ENCODE data around the gene OGFR.

The OGFR gene

DNA sequence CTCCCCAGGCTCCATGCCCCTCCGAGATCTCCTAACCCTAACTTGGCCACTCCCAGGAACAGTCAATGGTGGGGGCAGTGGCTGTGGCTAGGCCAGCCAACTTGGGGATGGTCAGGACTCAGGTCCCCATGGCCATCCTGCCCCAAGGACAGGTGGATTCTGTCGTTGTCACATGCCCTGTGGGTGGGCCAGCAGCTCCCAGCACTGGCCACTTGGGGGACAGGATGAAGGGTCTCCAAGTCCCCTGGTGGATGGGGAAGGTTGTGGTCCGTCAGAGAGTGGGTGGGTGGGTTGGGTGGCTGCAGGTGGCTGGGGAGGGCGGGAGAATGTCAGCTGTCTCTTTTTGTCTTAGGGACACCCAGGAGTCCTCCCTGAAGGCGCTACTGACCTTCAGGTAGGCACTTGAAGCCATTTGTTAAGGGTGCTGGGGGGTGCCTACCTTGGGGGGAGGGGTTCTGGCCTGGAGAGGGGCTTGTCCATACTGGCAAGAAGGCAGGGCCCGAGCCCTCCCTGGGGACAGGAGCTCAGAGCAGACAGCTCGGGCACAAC lies 17.7 kb downstream of the OGFR start:
- Histone ChIP-seq H2AFZ (ENCODE audit: low read length, unreplicated experiment) (no peak overlapping the region), H3K36me3 (ENCODE audit: insufficient read depth, low read length) (no peaks in the 10 kb centered on the region), H3K4me1 (ENCODE audit: control insufficient read depth, insufficient read depth, low read length, unreplicated experiment) (peaks cover 32% of the 10 kb centered on the region), H3K79me2 (ENCODE audit: control insufficient read depth, insufficient read depth, low read length, unreplicated experiment) (no peaks in the 10 kb centered on the region), H3K27ac (ENCODE audit: low read depth, low read length) (no peak overlapping the region), H3K4me3 (ENCODE audit: low read depth, low read length) (no peak overlapping the region), H3K27me3 (ENCODE audit: insufficient read depth, low read length) (peaks cover 4% of the 10 kb centered on the region; the same call in 1 of the 2 replicates)

- Histone ChIP-seq H3K27me3 (ENCODE audit: insufficient read depth, low read length) (no peaks in the 10 kb centered on the region), H3K79me2 (ENCODE audit: control insufficient read depth, insufficient read depth, low read length, unreplicated experiment) (no peaks in the 10 kb centered on the region), H3K36me3 (ENCODE audit: insufficient read depth, low read length) (no peaks in the 10 kb centered on the region), H3K27ac (ENCODE audit: low read depth, low read length) (no peak overlapping the region), H3K4me3 (ENCODE audit: low read depth, low read length) (no peak overlapping the region), H2AFZ (ENCODE audit: low read length, unreplicated experiment) (no peak overlapping the region), H3K4me1 (ENCODE audit: control insufficient read depth, insufficient read depth, low read length, unreplicated experiment) (peaks cover 32% of the 10 kb centered on the region)
Observed at GRCh38 chr20:62822788-62823651, 18.4 kb downstream of the OGFR start.

DNA sequence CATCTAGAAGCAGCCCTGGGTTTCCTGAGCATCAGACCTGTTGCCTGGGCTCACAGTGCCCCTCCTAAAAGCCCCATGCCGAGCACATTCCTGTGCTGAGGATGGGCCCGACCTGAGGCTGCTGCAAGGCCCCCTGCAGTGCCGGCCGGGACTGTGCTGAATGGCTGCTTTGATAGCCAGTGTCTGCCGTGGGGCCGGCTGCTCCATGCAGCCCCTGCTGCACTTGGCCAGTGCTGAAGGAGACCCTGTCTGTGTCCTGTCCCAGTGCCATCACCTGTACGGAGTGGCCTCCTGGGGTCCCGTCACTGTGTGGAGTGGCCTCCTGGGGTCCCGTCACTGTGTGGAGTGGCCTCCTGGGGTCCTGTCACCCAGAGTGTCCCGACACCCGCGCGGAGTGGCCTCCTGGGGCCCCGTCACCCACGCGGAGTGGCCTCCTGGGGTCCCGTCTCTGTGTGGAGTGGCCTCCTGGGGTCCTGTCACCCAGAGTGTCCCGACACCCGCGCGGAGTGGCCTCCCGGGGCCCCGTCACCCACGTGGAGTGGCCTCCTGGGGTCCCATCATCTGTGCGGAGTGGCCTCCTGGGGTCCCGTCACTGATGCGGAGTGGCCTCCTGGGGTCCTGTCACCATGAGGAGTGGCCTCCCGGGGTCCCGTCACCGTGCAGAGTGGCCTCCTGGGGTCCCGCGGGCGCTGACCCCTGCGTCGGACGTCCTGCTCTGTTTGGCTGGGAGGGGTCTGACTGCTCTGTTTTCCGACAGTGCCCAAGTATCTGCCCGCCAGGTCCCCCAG lies 19.2 kb downstream of the OGFR start:
- H3K79me2 ChIP-seq (ENCODE audit: control insufficient read depth, insufficient read depth, low read length, unreplicated experiment), result no peaks in the 10 kb centered on the region
- no peak overlapping the region for H2AFZ ChIP-seq (ENCODE audit: low read length, unreplicated experiment)
- no peaks in the 10 kb centered on the region for H3K36me3 ChIP-seq (ENCODE audit: insufficient read depth, low read length)
- H3K4me3 ChIP-seq (ENCODE audit: low read depth, low read length), result peak overlapping the region; percentile 69
- no peaks in the 10 kb centered on the region for H3K27me3 ChIP-seq (ENCODE audit: insufficient read depth, low read length)
- H3K27ac ChIP-seq (ENCODE audit: low read depth, low read length), result no peak overlapping the region
- H3K4me1 ChIP-seq (ENCODE audit: control insufficient read depth, insufficient read depth, low read length, unreplicated experiment), result peaks cover 24% of the 10 kb centered on the region

DNA sequence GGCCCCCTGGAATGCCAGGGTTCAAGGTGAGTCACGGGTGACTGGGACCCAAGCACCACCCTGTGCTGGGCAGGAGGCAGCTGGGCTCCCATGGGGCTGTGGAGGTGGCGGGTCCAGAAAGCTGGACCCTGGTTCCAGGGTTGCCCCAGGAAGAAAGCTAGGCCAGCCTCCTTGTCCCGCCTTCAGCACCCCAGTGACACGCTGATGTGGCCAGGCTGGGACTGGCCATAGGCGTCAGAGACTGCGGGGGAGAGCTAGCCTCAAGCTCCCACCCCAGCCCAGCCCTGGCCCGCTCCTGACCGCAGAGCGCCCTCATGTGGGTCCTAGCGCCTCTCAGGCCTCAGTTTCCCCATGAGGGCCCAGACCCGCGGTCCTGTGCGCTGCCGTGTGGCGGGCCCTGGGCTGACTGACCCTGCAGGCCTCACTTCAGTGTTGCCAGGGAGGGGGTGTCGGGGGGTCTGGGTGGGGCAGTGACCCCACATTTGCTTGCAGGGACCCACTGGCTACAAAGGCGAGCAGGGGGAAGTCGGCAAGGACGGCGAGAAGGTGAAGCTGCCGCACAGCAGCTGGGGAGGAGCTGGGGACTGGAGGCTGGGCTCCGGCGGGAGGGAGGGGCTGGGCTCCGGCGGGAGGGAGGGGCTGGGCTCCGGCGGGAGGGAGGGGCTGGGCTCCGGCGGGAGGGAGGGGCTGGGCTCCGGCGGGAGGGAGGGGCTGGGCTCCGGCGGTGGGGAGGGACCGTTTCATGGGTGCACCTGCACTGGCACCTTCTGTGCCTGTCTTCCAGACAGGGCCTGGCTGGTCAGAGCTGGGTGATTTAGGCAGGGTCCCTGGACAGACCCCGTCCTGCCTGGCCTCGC lies 20.1 kb downstream of the OGFR start:
- Histone ChIP-seq H2AFZ (ENCODE audit: low read length, unreplicated experiment) (peak overlapping the region; percentile 94), H3K4me3 (ENCODE audit: low read depth, low read length) (peak overlapping the region; percentile 69), H3K4me1 (ENCODE audit: control insufficient read depth, insufficient read depth, low read length, unreplicated experiment) (peaks cover 16% of the 10 kb centered on the region)

DNA sequence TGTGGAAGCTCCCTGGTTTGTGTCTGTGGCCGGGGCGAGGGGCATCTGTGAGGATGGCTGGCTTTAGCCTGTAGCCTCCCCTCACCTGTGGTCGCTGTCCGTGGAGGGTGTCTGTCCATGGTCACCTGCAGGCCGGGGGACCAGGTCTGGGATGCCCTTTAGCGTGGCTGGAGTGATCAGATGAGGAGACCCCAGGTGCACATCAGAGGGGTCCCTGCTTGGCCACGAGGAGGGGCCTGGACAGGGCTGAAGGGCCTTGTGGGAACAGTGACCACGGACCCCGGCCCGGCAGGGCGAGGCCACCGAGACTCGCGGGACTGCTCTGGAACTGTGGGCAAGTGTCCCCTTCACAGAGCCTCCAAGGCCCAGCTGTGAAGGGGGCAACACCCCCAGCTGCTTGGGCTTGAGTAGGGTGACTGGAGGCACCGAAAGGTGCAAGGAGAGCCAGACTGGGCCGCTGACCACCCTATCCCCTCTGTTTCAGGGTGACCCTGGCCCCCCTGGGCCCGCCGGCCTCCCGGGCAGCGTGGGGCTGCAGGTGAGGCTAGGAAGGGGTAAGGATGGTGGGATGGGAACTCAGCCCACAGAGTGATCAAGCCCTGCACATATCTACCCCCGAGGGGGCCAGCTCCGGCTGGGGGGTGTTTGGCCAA lies 20.8 kb downstream of the OGFR start:
- Histone ChIP-seq H2AFZ (ENCODE audit: low read length, unreplicated experiment) (no peak overlapping the region), H3K4me1 (ENCODE audit: control insufficient read depth, insufficient read depth, low read length, unreplicated experiment) (peaks cover 9% of the 10 kb centered on the region), H3K79me2 (ENCODE audit: control insufficient read depth, insufficient read depth, low read length, unreplicated experiment) (no peaks in the 10 kb centered on the region), H3K27ac (ENCODE audit: low read depth, low read length) (no peak overlapping the region), H3K27me3 (ENCODE audit: insufficient read depth, low read length) (no peaks in the 10 kb centered on the region), H3K36me3 (ENCODE audit: insufficient read depth, low read length) (no peaks in the 10 kb centered on the region), H3K4me3 (ENCODE audit: low read depth, low read length) (no peak overlapping the region)

More for the DNA sequence above, 20.1 kb downstream of the OGFR start:
- Histone ChIP-seq H3K27ac (ENCODE audit: low read depth, low read length) (no peak overlapping the region), H3K27me3 (ENCODE audit: insufficient read depth, low read length) (no peaks in the 10 kb centered on the region), H3K79me2 (ENCODE audit: control insufficient read depth, insufficient read depth, low read length, unreplicated experiment) (no peaks in the 10 kb centered on the region), H3K36me3 (ENCODE audit: insufficient read depth, low read length) (no peaks in the 10 kb centered on the region)

- H3K27ac ChIP-seq (ENCODE audit: low read depth, low read length), result no peak overlapping the region
- no peaks in the 10 kb centered on the region for H3K79me2 ChIP-seq (ENCODE audit: control insufficient read depth, insufficient read depth, low read length, unreplicated experiment)
- H3K36me3 ChIP-seq (ENCODE audit: insufficient read depth, low read length), result no peaks in the 10 kb centered on the region
- H3K4me3 ChIP-seq (ENCODE audit: low read depth, low read length), result no peak overlapping the region
- H3K27me3 ChIP-seq (ENCODE audit: insufficient read depth, low read length), result no peaks in the 10 kb centered on the region
- peaks cover 8% of the 10 kb centered on the region for H3K4me1 ChIP-seq (ENCODE audit: control insufficient read depth, insufficient read depth, low read length, unreplicated experiment)
- H2AFZ ChIP-seq (ENCODE audit: low read length, unreplicated experiment), result no peak overlapping the region
Observed at GRCh38 chr20:62825986-62826645, 21.5 kb downstream of the OGFR start.

DNA sequence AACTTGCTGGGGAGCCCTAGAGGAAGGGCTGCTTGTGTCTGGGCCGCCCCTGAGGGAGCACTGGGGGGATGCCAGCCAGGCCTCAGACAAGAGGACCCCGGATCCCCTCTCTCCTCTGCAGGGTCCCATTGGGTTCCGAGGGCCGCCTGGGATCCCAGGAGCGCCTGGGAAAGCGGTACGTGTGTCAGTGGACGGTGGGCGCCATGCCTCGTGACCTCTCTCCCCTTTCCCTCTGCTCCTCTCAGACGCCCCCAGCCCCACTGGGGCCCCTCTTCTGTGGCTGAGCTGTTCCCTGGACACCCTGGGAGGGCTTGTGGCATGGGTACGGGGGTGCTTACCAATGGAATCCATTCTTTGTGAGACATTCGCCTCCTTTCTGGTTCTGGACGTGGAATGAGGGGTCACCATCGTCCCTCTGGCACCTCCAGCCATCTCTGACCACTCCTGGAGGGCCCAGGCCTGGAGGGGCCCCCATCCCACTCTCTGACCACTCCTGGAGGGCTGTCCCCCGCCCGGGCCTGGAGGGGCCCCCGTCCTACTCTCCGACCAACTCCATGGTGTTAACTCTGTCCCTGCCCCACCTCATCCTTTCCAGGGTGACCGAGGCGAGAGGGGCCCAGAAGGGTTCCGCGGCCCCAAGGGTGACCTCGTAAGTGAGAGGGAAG lies 22.1 kb downstream of the OGFR start:
- Histone ChIP-seq H3K4me3 (ENCODE audit: low read depth, low read length) (no peak overlapping the region), H2AFZ (ENCODE audit: low read length, unreplicated experiment) (no peak overlapping the region), H3K36me3 (ENCODE audit: insufficient read depth, low read length) (no peaks in the 10 kb centered on the region), H3K27me3 (ENCODE audit: insufficient read depth, low read length) (no peaks in the 10 kb centered on the region), H3K79me2 (ENCODE audit: control insufficient read depth, insufficient read depth, low read length, unreplicated experiment) (no peaks in the 10 kb centered on the region), H3K4me1 (ENCODE audit: control insufficient read depth, insufficient read depth, low read length, unreplicated experiment) (peaks cover 8% of the 10 kb centered on the region), H3K27ac (ENCODE audit: low read depth, low read length) (no peak overlapping the region)

DNA sequence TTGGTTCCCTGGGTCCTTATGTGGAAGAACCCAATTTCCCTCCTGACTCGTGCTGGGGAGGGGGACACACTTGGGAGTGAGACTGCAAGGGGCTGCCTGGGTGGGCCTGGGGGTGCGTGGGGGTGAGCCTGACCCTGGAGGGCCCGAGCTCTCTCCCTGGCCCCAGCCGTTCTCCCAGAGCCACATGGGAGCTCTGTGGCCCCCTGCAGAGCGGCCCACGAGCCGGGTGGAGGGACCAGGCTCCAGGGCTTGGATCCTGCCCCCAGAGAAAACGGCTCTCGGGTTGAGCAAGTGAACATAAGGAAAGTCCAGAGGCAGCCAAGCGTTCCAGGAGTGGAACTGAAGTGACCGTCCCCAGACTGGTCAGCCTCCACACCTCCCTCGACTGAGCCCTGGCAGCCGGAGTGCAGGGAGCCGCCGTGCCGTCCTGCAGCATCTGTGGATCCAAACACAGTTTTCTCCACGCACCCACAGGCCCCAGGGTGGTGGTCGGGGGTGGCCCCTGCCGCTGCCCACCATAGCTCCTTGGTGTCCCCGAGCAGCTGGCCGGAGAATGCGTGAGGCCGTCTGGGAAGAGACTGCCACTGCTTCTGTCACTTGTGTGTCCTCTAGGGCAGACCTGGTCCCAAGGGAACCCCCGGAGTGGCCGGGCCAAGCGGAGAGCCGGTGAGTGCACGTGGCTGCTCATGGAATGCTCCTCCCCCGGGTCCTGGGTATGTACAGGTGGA lies 22.8 kb downstream of the OGFR start:
- Histone ChIP-seq H3K4me3 (ENCODE audit: low read depth, low read length) (no peak overlapping the region), H3K27me3 (ENCODE audit: insufficient read depth, low read length) (no peaks in the 10 kb centered on the region), H3K4me1 (ENCODE audit: control insufficient read depth, insufficient read depth, low read length, unreplicated experiment) (peaks cover 8% of the 10 kb centered on the region), H3K36me3 (ENCODE audit: insufficient read depth, low read length) (no peaks in the 10 kb centered on the region), H3K79me2 (ENCODE audit: control insufficient read depth, insufficient read depth, low read length, unreplicated experiment) (no peaks in the 10 kb centered on the region), H2AFZ (ENCODE audit: low read length, unreplicated experiment) (no peak overlapping the region), H3K27ac (ENCODE audit: low read depth, low read length) (no peak overlapping the region)

DNA sequence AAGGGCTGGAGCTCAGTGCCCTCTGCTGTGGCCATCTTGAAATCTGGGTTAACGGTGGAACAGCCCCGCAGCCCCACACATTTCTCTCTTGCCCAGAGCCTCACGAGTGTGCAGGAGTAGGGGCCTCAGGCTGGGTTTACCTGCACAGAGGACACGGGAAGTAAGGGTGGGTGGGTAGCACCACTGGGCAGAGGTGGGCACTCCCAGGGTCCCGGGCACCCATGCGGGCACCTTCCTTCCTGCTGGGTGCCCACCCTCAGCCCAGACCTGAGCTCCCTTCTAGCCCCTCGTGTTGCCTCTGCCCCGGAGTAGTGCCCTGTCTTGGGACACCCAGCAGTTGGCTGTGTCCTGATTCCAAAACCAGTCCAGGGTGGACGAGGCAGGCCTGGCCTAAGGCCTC lies 23.4 kb downstream of the OGFR start:
- no peak overlapping the region for H3K27ac ChIP-seq (ENCODE audit: low read depth, low read length)
- H3K4me1 ChIP-seq (ENCODE audit: control insufficient read depth, insufficient read depth, low read length, unreplicated experiment), result peaks cover 8% of the 10 kb centered on the region
- H3K4me3 ChIP-seq (ENCODE audit: low read depth, low read length), result no peak overlapping the region
- H3K36me3 ChIP-seq (ENCODE audit: insufficient read depth, low read length), result no peaks in the 10 kb centered on the region
- H3K27me3 ChIP-seq (ENCODE audit: insufficient read depth, low read length), result no peaks in the 10 kb centered on the region
- no peaks in the 10 kb centered on the region for H3K79me2 ChIP-seq (ENCODE audit: control insufficient read depth, insufficient read depth, low read length, unreplicated experiment)
- H2AFZ ChIP-seq (ENCODE audit: low read length, unreplicated experiment), result no peak overlapping the region

Measured in ACC112 (cell line).